SJCRH30 (cell line): Measurements from ENCODE around the gene IFFO2. TPM values are rescaled to one million over a fixed set of nuclear protein-coding genes. Genes with fewer than 3 reads are reported as not detected.
"Not testable (repeated sequence)": the region's sequence is repeated elsewhere in the genome, so short reads cannot be mapped to it uniquely, and the experiment has no call there.

Experiments
- DNase-seq, 2 experiments: peaks; one replicate each; pipeline ENCODE4 v3.0.0-alpha.2; 2015 to 2020
- H3K27ac ChIP-seq: fragments of 250-450 bp; sonication (Bioruptor Pico); 2 replicates; pipeline ENCODE4 v1.5.1; 2020; ENCODE audit warnings: mild to moderate bottlenecking, moderate library complexity
- H3K27me3 ChIP-seq: fragments of 250-450 bp; sonication (Bioruptor Pico); 2 replicates; pipeline ENCODE4 v1.5.1; 2020; ENCODE audit warnings: mild to moderate bottlenecking, moderate library complexity
- H3K36me3 ChIP-seq: fragments of 250-450 bp; sonication (Bioruptor Pico); 2 replicates; pipeline ENCODE4 v1.5.1; 2020; ENCODE audit warnings: mild to moderate bottlenecking, moderate library complexity
- H3K4me1 ChIP-seq: fragments of 250-450 bp; sonication (Bioruptor Pico); 2 replicates; pipeline ENCODE4 v1.5.1; 2020; ENCODE audit warnings: mild to moderate bottlenecking, moderate library complexity
- H3K4me3 ChIP-seq: fragments of 250-450 bp; sonication (Bioruptor Pico); 2 replicates; pipeline ENCODE4 v1.5.1; 2020; ENCODE audit warnings: mild to moderate bottlenecking, moderate library complexity
- H3K9me3 ChIP-seq: fragments of 250-450 bp; sonication (Bioruptor Pico); replicated peaks from 2 replicates; pipeline ENCODE4 v1.5.1; 2020; ENCODE audit warnings: mild to moderate bottlenecking, moderate library complexity
- total RNA-seq: library from RNA; depleted of rRNA; stranded (reverse); fragments of >200 nt; shearing (Covaris generic); gene quantifications from 2 replicates; pipeline ENCODE4 v1.2.3, GENCODE V29; 2014

IFFO2 gene
- total RNA-seq, 1 experiment from 2014 or later: 5.9 TPM

DNA sequence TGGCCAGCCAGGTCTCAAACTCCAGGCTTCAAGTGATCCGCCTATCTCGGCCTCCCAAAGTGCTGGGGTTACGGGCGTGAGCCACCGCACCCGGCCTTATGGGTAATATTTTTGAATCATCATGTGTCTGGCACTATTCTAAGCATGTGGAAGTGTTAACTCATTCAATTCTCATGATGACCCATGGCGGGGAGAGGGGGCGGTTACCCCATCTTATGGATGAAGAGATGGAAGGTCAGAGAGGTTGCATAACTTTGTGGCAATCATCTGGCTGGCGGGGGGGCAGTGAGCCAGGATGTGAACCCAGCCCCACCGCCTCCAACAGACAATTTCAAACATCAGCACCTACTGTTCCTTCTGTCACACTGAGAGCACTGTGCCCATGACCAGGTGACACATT, 85.5 kb downstream of the IFFO2 start:
- H3K27me3 ChIP-seq: peaks cover 15% of the 10 kb centered on the region
- no peaks in the 10 kb centered on the region for H3K9me3 ChIP-seq
- no peaks in the 10 kb centered on the region for H3K36me3 ChIP-seq
- H3K4me1 ChIP-seq: no peaks in the 10 kb centered on the region
- no peak for DNase-seq
- no peak overlapping the region for H3K27ac ChIP-seq
- H3K4me3 ChIP-seq: no peak overlapping the region

DNA sequence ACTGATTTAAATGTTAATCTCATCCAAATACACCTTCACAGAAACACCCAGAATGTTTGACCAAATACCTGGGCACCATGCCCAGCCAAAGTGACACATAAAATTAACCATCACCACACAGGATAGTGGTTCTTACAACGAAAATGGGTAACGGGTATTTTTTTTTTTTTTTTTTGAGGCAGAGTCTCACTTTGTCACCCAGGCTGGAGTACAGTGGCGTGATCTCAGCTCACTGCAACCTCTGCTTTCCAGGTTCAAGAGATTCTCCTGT, 85.9 kb downstream of the IFFO2 start:
- not testable (repeated sequence) for H3K9me3 ChIP-seq, H3K4me1 ChIP-seq, DNase-seq, H3K27ac ChIP-seq, H3K4me3 ChIP-seq, H3K36me3 ChIP-seq
- peaks cover 19% of the 10 kb centered on the region for H3K27me3 ChIP-seq

DNA sequence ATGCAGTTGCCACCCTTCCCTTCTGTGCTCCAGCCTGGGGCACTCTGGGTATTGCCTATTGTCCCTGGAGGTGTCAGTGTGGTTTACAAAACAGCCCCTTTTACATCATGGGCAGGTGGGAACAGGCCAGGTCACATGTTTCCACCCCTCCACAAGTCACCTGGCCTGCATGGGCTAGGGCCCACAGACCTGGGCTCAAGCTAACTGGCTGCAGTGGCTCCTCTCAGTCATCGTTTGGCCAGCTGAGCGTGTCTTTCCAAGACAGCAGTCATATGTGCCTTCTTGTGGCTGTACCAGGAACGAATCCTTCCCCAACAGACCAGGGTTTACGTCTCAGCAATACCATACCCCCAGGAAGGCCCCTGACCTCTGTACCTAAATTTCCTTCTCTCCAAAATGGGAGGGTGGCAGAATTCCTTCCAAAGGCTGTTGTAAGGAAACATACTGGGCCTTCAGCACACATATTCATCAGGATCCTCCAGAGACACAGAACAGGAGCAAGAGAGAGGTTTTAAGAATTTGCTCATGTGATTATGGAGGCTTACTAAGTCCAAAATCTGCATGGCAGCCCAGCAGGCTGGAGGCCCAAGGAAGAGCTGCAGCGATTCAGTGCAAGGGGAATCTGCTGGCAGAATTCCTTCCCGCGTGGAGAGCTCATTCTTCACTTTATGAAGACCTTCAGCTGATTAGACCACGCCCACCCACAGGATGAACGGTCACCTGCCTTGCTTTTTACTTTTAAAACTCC, 86.5 kb downstream of the IFFO2 start:
- no peaks in the 10 kb centered on the region for H3K9me3 ChIP-seq
- H3K27me3 ChIP-seq: peaks cover 19% of the 10 kb centered on the region
- no peaks in the 10 kb centered on the region for H3K4me1 ChIP-seq
- no peak overlapping the region for H3K27ac ChIP-seq
- DNase-seq: no peak
- H3K36me3 ChIP-seq: no peaks in the 10 kb centered on the region
- H3K4me3 ChIP-seq: no peak overlapping the region

DNA sequence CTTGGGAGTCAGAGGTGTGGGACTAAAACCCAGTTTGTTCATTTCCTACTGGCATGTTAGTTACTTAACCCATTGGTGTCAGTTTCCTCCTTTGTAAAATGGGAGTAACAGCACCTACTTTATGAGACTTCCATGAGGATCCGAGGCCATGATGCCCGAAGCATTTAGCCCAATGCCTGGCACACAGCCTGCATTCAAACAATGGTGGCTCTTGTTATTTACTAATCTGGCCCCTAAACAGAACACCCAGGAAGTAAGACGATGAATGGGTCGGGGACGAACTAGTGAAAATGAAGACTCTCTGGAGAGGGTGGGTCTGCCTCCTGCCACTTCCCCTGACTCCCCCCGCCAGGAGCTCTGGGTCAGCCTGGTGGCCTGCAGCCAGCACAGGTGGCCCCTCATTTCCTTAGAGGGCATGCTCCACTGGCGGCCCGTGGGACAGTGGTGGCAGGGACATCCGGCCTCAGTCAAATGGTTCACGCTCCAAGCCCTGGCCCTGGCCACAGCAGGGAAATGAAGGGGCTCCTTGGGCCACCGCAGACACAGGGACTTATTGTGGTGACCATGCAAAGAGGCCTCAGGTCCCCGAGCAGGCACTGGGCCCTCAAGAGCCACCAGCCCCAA, 87.6 kb downstream of the IFFO2 start:
- H3K27ac ChIP-seq: no peak overlapping the region
- peaks cover 19% of the 10 kb centered on the region for H3K27me3 ChIP-seq
- no peak overlapping the region for H3K4me3 ChIP-seq

DNA sequence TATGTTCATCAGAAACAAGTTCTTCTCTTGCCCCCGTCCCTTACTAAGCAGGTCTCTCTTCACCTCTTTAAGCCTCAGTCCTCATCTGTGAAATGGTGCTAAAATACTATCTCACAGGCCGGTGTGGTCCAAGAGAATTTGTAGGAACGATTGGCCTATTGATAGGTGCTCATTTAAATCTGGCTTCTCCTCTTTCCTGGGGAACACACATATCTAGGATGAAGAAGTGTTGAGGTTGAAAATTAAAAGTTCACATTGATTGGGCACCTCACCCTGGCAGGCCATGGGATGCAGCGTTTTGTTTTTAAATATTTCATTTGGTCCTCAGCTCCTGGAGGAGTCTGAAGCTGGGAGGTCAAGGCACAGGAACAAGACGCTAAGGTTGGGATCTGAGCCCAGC, 88.1 kb downstream of the IFFO2 start:
- Histone ChIP-seq H3K4me3 (no peak overlapping the region), H3K9me3 (no peaks in the 10 kb centered on the region), H3K27ac (no peak overlapping the region), H3K36me3 (no peaks in the 10 kb centered on the region), H3K4me1 (no peaks in the 10 kb centered on the region), H3K27me3 (peaks cover 19% of the 10 kb centered on the region)
- no peak for DNase-seq

More for the DNA sequence above, 87.6 kb downstream of the IFFO2 start:
- no peaks in the 10 kb centered on the region for H3K36me3 ChIP-seq
- no peaks in the 10 kb centered on the region for H3K4me1 ChIP-seq
- DNase-seq: no peak
- H3K9me3 ChIP-seq: no peaks in the 10 kb centered on the region

DNA sequence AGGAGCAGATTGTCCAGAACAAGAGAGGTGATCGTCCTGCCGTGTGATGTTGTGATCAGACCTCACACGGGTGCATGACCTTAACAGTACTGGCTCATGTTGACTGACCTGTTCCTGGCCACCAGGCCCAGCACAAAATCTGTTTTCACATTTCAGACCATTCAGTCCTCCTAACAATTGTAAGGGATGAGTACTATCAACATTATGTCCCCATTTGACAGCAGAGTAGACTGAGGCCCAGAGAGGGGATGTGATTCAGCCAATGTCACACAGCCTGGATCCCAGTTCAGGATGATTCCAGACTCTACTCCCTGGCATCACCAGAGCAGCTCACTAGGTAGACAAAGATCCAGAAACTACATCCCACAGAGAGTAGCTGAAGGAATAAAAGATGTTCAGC, 89.6 kb downstream of the IFFO2 start:
- Histone ChIP-seq H3K27ac (no peak overlapping the region), H3K4me3 (no peak overlapping the region), H3K27me3 (peaks cover 20% of the 10 kb centered on the region), H3K36me3 (no peaks in the 10 kb centered on the region), H3K9me3 (no peaks in the 10 kb centered on the region), H3K4me1 (no peaks in the 10 kb centered on the region)
- DNase-seq: no peak

DNA sequence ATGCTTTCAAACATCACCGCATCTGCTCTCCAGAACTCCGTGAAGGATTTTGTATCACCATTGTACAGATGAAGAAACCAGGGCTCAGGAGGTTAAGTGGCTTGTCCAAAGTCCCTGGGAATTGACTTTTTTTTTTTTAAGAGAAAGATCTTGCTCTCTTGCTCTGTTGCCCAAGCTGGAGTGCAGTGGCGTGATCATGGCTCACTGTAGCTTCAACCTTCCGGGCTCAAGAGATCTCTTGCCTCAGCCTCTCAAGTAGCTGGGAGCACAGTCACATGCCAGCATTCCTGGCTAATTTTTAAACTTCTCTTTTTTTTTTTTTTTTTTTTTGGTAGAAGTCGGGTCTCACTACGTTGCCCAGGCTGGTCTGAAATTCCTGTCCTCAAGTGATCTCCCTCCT, 90.2 kb downstream of the IFFO2 start:
- H3K4me3 ChIP-seq: no peak overlapping the region
- no peak for DNase-seq
- H3K27me3 ChIP-seq: peaks cover 26% of the 10 kb centered on the region
- H3K9me3 ChIP-seq: no peaks in the 10 kb centered on the region
- no peak overlapping the region for H3K27ac ChIP-seq
- H3K36me3 ChIP-seq: no peaks in the 10 kb centered on the region
- no peaks in the 10 kb centered on the region for H3K4me1 ChIP-seq

DNA sequence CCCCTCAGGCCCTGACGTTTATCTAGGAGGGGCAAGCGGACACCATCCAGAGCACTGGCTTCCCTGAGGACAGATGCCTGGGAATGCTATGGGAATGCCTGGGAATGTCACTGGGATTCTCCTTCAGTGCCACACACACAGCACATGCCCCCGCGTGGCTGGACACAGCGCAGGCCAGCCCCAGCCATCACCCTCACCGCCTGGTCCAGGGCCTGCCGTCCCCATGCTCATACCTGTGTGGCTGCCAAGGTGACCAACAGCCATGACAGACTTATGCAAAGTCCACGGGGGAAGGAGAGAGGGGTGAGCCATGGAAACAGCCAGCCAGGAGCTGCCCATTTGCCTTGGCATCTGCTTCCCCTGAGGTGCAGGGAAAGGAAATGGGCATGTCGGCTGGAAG, 91.3 kb downstream of the IFFO2 start:
- no peak for DNase-seq
- Histone ChIP-seq H3K9me3 (no peaks in the 10 kb centered on the region), H3K27ac (no peak overlapping the region), H3K36me3 (no peaks in the 10 kb centered on the region), H3K4me1 (no peaks in the 10 kb centered on the region), H3K27me3 (peaks cover 35% of the 10 kb centered on the region), H3K4me3 (no peak overlapping the region)

DNA sequence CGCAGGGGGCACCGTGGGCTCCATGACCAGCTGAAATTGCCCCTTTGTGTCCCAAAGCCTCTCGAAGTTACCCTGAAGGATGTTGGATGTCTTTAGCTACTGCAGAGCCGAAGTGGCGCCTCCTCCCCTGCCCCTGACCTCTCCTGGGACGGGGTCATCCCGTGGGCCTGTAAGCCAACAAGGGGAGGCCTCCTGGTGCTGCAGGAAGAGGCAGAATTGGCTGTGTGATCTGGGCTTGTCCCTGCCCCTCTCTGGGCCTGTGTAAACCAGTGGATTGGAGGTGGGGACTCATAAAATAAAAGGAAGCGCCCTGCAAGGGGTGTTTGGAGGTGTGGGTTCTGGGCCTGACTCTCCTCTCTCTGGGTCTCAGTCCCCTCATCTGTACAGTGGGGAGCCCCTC, 94.9 kb downstream of the IFFO2 start:
- no peaks in the 10 kb centered on the region for H3K4me1 ChIP-seq
- H3K27ac ChIP-seq: no peak overlapping the region
- H3K27me3 ChIP-seq: peaks cover 21% of the 10 kb centered on the region
- DNase-seq: no peak
- H3K9me3 ChIP-seq: no peaks in the 10 kb centered on the region; the same call in 1 of the 2 replicates
- H3K36me3 ChIP-seq: no peaks in the 10 kb centered on the region
- no peak overlapping the region for H3K4me3 ChIP-seq

DNA sequence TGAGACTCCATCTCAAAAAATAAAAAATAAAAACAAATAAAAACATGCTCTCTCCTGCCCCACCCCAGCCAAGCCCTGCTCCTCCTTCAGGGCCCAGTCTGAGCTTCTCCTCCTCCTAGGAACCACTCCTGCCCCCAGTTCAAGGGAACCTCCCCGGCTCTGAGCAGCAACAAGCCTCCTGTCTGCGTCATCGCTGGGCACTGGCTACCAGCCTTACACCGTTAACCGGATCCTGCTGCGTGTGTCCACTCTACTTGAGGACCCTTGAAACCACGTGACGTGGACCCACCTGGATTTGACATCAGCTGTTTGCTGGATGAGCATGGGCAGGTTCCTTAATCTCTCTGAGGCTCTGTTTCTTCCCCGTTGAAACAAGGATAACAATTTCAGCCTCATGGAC, 95.4 kb downstream of the IFFO2 start:
- Histone ChIP-seq H3K36me3 (no peaks in the 10 kb centered on the region), H3K27ac (no peak overlapping the region), H3K4me1 (no peaks in the 10 kb centered on the region), H3K27me3 (peaks cover 21% of the 10 kb centered on the region), H3K9me3 (no peaks in the 10 kb centered on the region; the same call in 1 of the 2 replicates), H3K4me3 (no peak overlapping the region)
- no peak for DNase-seq

DNA sequence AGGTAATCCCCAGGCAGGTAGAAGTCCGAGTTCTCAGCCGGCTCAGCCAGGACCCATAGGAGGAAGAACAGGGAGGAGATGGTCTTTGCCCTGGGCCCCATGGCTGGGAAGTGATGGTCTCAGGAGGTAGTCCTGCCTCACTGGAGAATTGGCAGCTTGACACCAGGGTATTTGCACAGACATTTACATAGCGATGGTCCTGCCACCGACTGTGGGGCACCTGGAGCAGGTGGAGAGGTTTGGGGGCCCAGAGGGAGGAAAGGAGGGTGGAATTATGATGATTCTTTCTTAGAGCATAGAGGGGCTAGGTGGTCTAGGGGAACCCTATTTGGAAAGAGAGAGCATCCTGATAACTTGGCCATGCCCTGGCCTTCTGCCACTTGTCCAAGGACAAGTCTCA, 96.9 kb downstream of the IFFO2 start, which contains the start of gene TAS1R2:
TAS1R2 (minus strand) TSS at position 101 of the 400 bp plus-strand sequence; CDS start at position 101, 0 bp downstream.
- DNase-seq: no peak
- Histone ChIP-seq H3K27ac (no peak within 1 kb of the TSS), H3K36me3 (no peaks in the 10 kb centered on the region), H3K9me3 (no peaks in the 10 kb centered on the region; the same call in 1 of the 2 replicates), H3K27me3 (peaks cover 16% of the 10 kb centered on the region), H3K4me1 (no peaks in the 10 kb centered on the region), H3K4me3 (no peak within 1 kb of the TSS)

DNA sequence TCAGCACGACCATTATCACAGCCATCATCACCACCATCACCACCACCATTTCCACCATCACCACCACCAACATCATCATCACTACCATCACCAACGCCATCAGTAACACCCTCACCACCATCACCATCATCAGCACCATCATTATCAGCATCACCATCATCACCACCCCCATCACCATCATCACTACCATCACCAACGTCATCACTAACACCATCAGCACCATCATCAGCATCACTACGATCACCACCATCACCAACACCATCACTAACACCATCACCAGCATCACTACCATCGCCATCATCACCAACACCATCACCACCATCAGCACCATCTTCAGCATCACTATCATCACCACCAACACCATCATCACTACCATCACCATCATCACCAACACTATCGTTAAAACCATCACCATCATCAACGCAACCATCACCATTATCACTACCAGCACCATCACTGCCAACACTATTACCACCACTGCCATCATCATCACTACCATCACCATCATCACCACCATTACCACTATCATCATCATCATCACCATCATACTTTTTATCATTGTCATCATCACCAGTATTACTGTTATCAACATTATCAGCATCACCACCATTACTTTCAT, 98.3 kb downstream of the IFFO2 start:
- Histone ChIP-seq H3K9me3 (no peaks in the 10 kb centered on the region; the same call in 1 of the 2 replicates), H3K36me3 (no peaks in the 10 kb centered on the region)
- no peak for DNase-seq

DNA sequence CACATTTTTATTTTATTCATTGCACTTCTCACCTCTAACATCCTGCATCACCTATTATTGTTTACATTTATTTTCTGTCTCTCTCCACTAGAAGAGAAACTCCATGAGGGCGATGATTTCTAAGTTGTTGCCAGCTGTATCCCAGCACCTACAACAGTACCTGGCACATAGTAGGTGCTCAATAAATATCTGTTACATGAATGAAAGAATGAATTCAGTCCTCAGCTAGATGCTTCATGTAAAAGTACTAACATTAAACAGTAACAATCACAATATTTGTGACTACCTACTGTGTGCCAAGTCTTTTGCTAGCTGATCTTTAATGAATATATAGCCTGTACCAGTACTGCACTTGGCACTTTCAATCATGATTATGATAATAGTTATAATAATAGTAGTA, 100.0 kb downstream of the IFFO2 start:
- no peak overlapping the region for H3K27ac ChIP-seq
- no peaks in the 10 kb centered on the region for H3K36me3 ChIP-seq
- peaks cover 10% of the 10 kb centered on the region for H3K27me3 ChIP-seq
- no peak for DNase-seq
- no peaks in the 10 kb centered on the region for H3K4me1 ChIP-seq
- no peaks in the 10 kb centered on the region; the same call in 1 of the 2 replicates for H3K9me3 ChIP-seq
- no peak overlapping the region for H3K4me3 ChIP-seq

More for the DNA sequence above, 98.3 kb downstream of the IFFO2 start:
- Histone ChIP-seq H3K4me1 (no peaks in the 10 kb centered on the region), H3K27ac (no peak overlapping the region), H3K27me3 (peaks cover 16% of the 10 kb centered on the region), H3K4me3 (no peak overlapping the region)

DNA sequence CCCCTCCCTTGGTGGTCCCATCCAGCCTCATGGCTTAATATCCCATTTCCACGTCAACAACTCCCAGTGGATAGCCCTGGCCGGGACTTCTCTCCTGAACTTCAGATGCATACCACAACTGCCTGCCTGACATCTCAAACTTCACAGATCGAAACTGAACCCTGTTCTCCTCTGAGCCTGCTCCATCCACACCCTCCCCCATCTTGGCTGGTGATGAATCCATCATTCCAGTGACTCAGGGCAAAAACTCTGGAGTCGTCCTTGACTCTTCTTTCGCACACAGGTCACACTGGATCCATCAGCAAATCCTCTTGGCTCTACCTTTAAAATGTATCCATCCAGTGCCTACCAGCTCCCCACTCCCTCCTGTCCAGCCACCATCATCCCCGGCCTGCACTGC, 100.9 kb downstream of the IFFO2 start:
- Histone ChIP-seq H3K27ac (no peak overlapping the region), H3K4me1 (no peaks in the 10 kb centered on the region), H3K27me3 (peaks cover 2% of the 10 kb centered on the region; the same call in 1 of the 2 replicates), H3K36me3 (no peaks in the 10 kb centered on the region), H3K4me3 (no peak overlapping the region), H3K9me3 (no peaks in the 10 kb centered on the region; the same call in 1 of the 2 replicates)
- no peak for DNase-seq

DNA sequence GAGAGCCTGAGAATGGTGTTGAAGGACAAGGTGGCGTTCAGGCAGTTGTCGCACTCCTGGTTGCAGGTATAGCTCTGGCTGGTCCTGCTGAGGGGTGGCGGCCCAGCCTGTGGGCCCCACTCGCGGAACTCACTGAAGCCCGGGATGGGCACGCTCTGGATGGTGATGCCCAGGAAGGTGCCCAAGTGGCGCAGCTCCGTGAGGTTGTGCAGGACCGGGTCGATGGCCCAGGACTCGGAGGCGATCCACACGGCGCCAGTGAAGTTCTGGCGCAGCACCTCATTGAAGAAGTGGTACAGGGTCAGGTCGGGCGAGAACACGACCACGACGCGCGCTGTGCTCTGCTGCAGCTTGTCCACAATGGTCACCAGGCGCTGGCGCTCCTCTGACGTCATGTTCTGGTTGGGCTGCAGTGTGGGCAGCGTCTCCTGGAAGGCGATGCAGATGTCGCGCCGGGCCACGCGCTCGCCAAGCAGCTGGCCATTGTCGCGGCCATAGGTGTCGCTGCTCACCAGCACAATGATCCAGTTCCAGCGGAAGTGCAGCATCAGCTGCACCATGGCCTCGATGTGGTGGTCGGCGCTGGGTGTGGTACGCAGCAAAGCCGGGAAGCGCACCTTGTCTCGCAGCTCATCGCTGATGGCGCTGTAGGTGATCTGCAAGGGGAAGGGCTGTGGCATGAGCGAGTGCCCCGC, 102.0 kb downstream of the IFFO2 start:
- no peaks in the 10 kb centered on the region; the same call in 1 of the 2 replicates for H3K9me3 ChIP-seq
- no peaks in the 10 kb centered on the region for H3K36me3 ChIP-seq
- no peak overlapping the region for H3K27ac ChIP-seq
- DNase-seq: no peak
- H3K4me1 ChIP-seq: no peaks in the 10 kb centered on the region
- H3K27me3 ChIP-seq: no peaks in the 10 kb centered on the region
- no peak overlapping the region for H3K4me3 ChIP-seq
